IMR-90 (cell line): ENCODE measurements around the gene RASGRP2. TPM values are rescaled to one million over a fixed set of nuclear protein-coding genes. Genes with fewer than 3 reads are reported as not detected.
A peak's percentile ranks its signal among the peaks of the same experiment; 100 is the strongest.

Source experiments
- ATAC-seq: fragments of 200-7000 bp; cut with Tn5 transposase; 2 replicates; pipeline ENCODE4 v1.9.1; 2020; ENCODE audit warnings: low read depth, mild to moderate bottlenecking, moderate library complexity
- BruUV-seq: library from RNA; stranded (reverse); fragments of 400-500 nt; replicated peaks from 2 replicates; lab custom pipeline; 2021; lab: Mats Ljungman, UMichigan
- CTCF ChIA-PET: fragments of 300-600 bp; formaldehyde crosslinking; extraction: SDS; loops from one replicate; lab custom pipeline; 2021; ENCODE audit warnings: antibody characterized with exemption; lab: Yijun Ruan, JAX
- POLR2A ChIA-PET: fragments of 300-600 bp; sonication (Branson Sonifier 250); formaldehyde crosslinking; loops from one replicate; lab custom pipeline; 2022; ENCODE audit warnings: antibody characterized with exemption; ENCODE audit not compliant: unreplicated experiment; lab: Charles Lee
- DNase-seq: peaks from one replicate; pipeline ENCODE4 v3.0.0; 2013
- H2AFZ ChIP-seq: replicated peaks from 2 replicates; pipeline ENCODE3; 2013; ENCODE audit warnings: low read length, mild to moderate bottlenecking; ENCODE audit not compliant: poor library complexity
- H2AK5ac ChIP-seq: 2 replicates; pipeline ENCODE4 v1.6.1; 2013; ENCODE audit warnings: low read depth, low read length, inconsistent platforms
- H2AK9ac ChIP-seq: replicated peaks from 2 replicates; pipeline ENCODE3; 2013; ENCODE audit warnings: mild to moderate bottlenecking, low read depth, low read length, moderate library complexity; ENCODE audit not compliant: poor library complexity
- H2BK120ac ChIP-seq: 2 replicates; pipeline ENCODE4 v1.6.1; 2013; ENCODE audit warnings: low read depth, low read length, inconsistent platforms
- H2BK15ac ChIP-seq: 3 replicates; pipeline ENCODE4 v1.6.1; 2013; ENCODE audit warnings: low read depth, low read length, inconsistent platforms
- H2BK20ac ChIP-seq: 2 replicates; pipeline ENCODE4 v1.6.1; 2013; ENCODE audit warnings: low read depth, mild to moderate bottlenecking, inconsistent platforms, low read length, moderate library complexity
- H2BK5ac ChIP-seq: 2 replicates; pipeline ENCODE4 v1.6.1; 2013; ENCODE audit warnings: mild to moderate bottlenecking, low read depth, low read length, inconsistent platforms; ENCODE audit not compliant: poor library complexity, severe bottlenecking
- H3K14ac ChIP-seq: replicated peaks from 2 replicates; pipeline ENCODE4 v1.6.1; 2013; ENCODE audit warnings: low read depth, low read length, inconsistent platforms
- H3K18ac ChIP-seq: 2 replicates; pipeline ENCODE4 v1.6.1; 2013; ENCODE audit warnings: low read depth, low read length, control low read depth
- H3K23ac ChIP-seq: 2 replicates; pipeline ENCODE4 v1.6.1; 2013; ENCODE audit warnings: low read depth, low read length, inconsistent platforms
- H3K27ac ChIP-seq: 2 replicates; pipeline ENCODE4 v1.5.1; 2013; ENCODE audit warnings: mild to moderate bottlenecking, control low read depth, low read length; ENCODE audit not compliant: insufficient read depth
- H3K27me3 ChIP-seq: 2 replicates; pipeline ENCODE4 v1.6.1; 2013; ENCODE audit warnings: low read length; ENCODE audit not compliant: control insufficient read depth, insufficient read depth
- H3K36me3 ChIP-seq: 2 replicates; pipeline ENCODE4 v1.6.1; 2013; ENCODE audit warnings: low read length, mixed read lengths; ENCODE audit not compliant: control insufficient read depth, insufficient read depth
- H3K4ac ChIP-seq: 2 replicates; pipeline ENCODE4 v1.6.1; 2013; ENCODE audit warnings: low read depth, low read length, inconsistent platforms
- H3K4me1 ChIP-seq: 2 replicates; pipeline ENCODE4 v1.6.1; 2013; ENCODE audit warnings: low read length, mixed read lengths; ENCODE audit not compliant: control insufficient read depth, insufficient read depth
- H3K4me2 ChIP-seq: 2 replicates; pipeline ENCODE4 v1.6.1; 2013; ENCODE audit warnings: low read depth, mild to moderate bottlenecking, control low read depth, low read length, moderate library complexity
- H3K4me3 ChIP-seq: 2 replicates; pipeline ENCODE4 v1.5.1; 2013; ENCODE audit warnings: low read depth, mild to moderate bottlenecking, control low read depth, low read length, moderate library complexity; ENCODE audit not compliant: insufficient read depth
- H3K56ac ChIP-seq: 2 replicates; pipeline ENCODE4 v1.6.1; 2013; ENCODE audit warnings: low read length, inconsistent platforms; ENCODE audit not compliant: insufficient read depth; ENCODE audit errors: extremely low read depth
- H3K79me1 ChIP-seq, 2 experiments: 2 replicates each; pipeline ENCODE4 v1.6.1; 2013; ENCODE audit warnings: low read length in 2 of 2, inconsistent platforms in 1 of 2, low read depth in 1 of 2
- H3K9ac ChIP-seq: 2 replicates; pipeline ENCODE4 v1.6.1; 2013; ENCODE audit warnings: low read depth, low read length, control low read depth
- H3K9me1 ChIP-seq: 2 replicates; pipeline ENCODE4 v1.6.1; 2013; ENCODE audit warnings: low read length, inconsistent platforms; ENCODE audit not compliant: insufficient read depth
- H3K9me3 ChIP-seq: 2 replicates; pipeline ENCODE4 v1.6.1; 2013; ENCODE audit warnings: low read length; ENCODE audit not compliant: control insufficient read depth, insufficient read depth
- H4K20me1 ChIP-seq: 2 replicates; pipeline ENCODE4 v1.6.1; 2013; ENCODE audit warnings: low read length, inconsistent platforms; ENCODE audit not compliant: insufficient read depth
- H4K5ac ChIP-seq: 2 replicates; pipeline ENCODE4 v1.6.1; 2013; ENCODE audit warnings: mild to moderate bottlenecking, low read depth, low read length, control low read depth
- H4K8ac ChIP-seq, 2 experiments: 2 replicates each; pipeline ENCODE4 v1.6.1; 2013; ENCODE audit warnings: low read depth in 2 of 2, low read length in 2 of 2, control low read depth in 1 of 2, inconsistent platforms in 1 of 2
- H4K91ac ChIP-seq: 2 replicates; pipeline ENCODE4 v1.6.1; 2013; ENCODE audit warnings: low read depth, low read length, inconsistent platforms; ENCODE audit not compliant: insufficient read depth
- CEBPB ChIP-seq: IDR thresholded peaks from 2 replicates; pipeline ENCODE4 v1.6.1; 2012; ENCODE audit warnings: low read depth, low read length, improper control_type of control experiment
- MAZ ChIP-seq: IDR thresholded peaks from 2 replicates; pipeline ENCODE4 v1.6.1; 2012; ENCODE audit warnings: low read depth, mild to moderate bottlenecking, low read length, improper control_type of control experiment, moderate library complexity, borderline replicate concordance
- MXI1 ChIP-seq: IDR thresholded peaks from 2 replicates; pipeline ENCODE4 v1.6.1; 2012; ENCODE audit warnings: low read depth, mild to moderate bottlenecking, low read length, moderate library complexity, borderline replicate concordance
- NFE2L2 ChIP-seq: fragments of 150-350 bp; IDR thresholded peaks from 2 replicates; pipeline ENCODE4 v1.6.1; 2016; ENCODE audit warnings: low read depth, mild to moderate bottlenecking, low read length
- RAD21 ChIP-seq: IDR thresholded peaks from 2 replicates; pipeline ENCODE4 v1.6.1; 2012; ENCODE audit warnings: low read length, improper control_type of control experiment
- SMC3 ChIP-seq: fragments of 150-350 bp; IDR thresholded peaks from 2 replicates; pipeline ENCODE4 v1.6.1; 2016; ENCODE audit warnings: low read depth, mild to moderate bottlenecking, antibody characterized with exemption, low read length, moderate library complexity
- WGBS, 2 experiments: methylation state at CpG; one replicate each; pipeline versions ENCODE4 v1.1.5 to v1.1.7; 2013; ENCODE audit warnings: missing lambda C conversion rate in 2 of 2; ENCODE audit not compliant: insufficient read length in 1 of 2; ENCODE audit errors: extremely low coverage in 2 of 2; 5-methylcytosine and 5-hydroxymethylcytosine counted together
- dilution Hi-C: fragments of 300-500 bp; cut with HindIII; formaldehyde crosslinking; loops from one replicate; pipeline ENCODE4 v1.14.3; 2018; ENCODE audit warnings: low sequenced_read_pairs; ENCODE audit not compliant: unreplicated experiment
- in situ Hi-C: fragments of 300-500 bp; cut with MboI; formaldehyde crosslinking; loops from 3 replicates; pipeline ENCODE4 v1.14.3; 2019; ENCODE audit warnings: low sequenced_read_pairs, inconsistent platforms, mixed read lengths
- intact Hi-C: fragments of 100-400 bp; cut with micrococcal nuclease; formaldehyde crosslinking; loops from 2 replicates; pipeline ENCODE4 v1.10.0; 2022
- polyA plus RNA-seq, 3 experiments: library from polyadenylated mRNA; depleted of rRNA; stranded (reverse); fragments of >200 nt; gene quantifications; 2 replicates each; pipeline ENCODE4 v1.2.3, GENCODE V29; 2012; ENCODE audit warnings: low replicate concordance in 1 of 3
- total RNA-seq: library from RNA; depleted of rRNA; stranded (reverse); fragments of >200 nt; gene quantifications from 2 replicates; pipeline ENCODE4 v1.2.3, GENCODE V29; 2012
- TF ChIP-seq, protein P1 (sequence below): fragments of 150-350 bp; IDR thresholded peaks from 2 replicates; pipeline ENCODE4 v1.6.1; 2016; ENCODE audit warnings: low read depth, mild to moderate bottlenecking, low read length, moderate library complexity, borderline replicate concordance

RASGRP2 gene
- total and polyA plus RNA-seq, 2 of the 4 experiments (the other 2 are of a cell fraction): 1.2 TPM; not detected in 1

- intact Hi-C loops (loop anchor here (1.0 to 2.0 kb wide), 3 partner anchors 35 to 135 kb away; partner anchors contain the start of gene NRXN2), in situ Hi-C loops (no loop called here), dilution Hi-C loops (no loop called here)
- no TSS peak for BruUV-seq
- no peaks in the 10 kb centered on the region; the same call in 1 of the 2 replicates for H3K4me1 ChIP-seq
- H3K36me3 ChIP-seq: no peaks in the 10 kb centered on the region
- no peak overlapping the region for H4K5ac ChIP-seq
- H3K56ac ChIP-seq: no peak overlapping the region
- no peak overlapping the region for H2BK20ac ChIP-seq
- ChIA-PET POLR2A (no interaction called here), CTCF (interaction anchor here (0.8 to 1.8 kb wide), 12 partner anchors 8 to 356 kb away, joined by 3 to 12 read pairs (median 4); partner anchors contain the start of gene BATF2)
- no peak overlapping the region for H3K9ac ChIP-seq
- no peak overlapping the region for H3K27ac ChIP-seq
- peak; percentile 4 for ATAC-seq
- H3K9me1 ChIP-seq: no peaks in the 10 kb centered on the region
- H4K20me1 ChIP-seq: no peaks in the 10 kb centered on the region
- no peak overlapping the region for H4K91ac ChIP-seq
- no peak overlapping the region for H4K8ac ChIP-seq
- no peak overlapping the region for H3K14ac ChIP-seq
- H3K27me3 ChIP-seq: peaks cover 59% of the 10 kb centered on the region
- no peak overlapping the region for H3K4me3 ChIP-seq
- no peak overlapping the region for H2BK15ac ChIP-seq
- no peak overlapping the region for H3K4me2 ChIP-seq
- H3K4ac ChIP-seq: no peak overlapping the region
- H3K18ac ChIP-seq: no peak overlapping the region
- H2AK5ac ChIP-seq: no peak overlapping the region
- H3K79me1 ChIP-seq: no peaks in the 10 kb centered on the region
- no peak overlapping the region for H2BK120ac ChIP-seq
- WGBS, 2 experiments: 42% methylated on average over 7 of the region's 19 CpGs; no CpG with 5 or more reads in 1 of the 2 experiments
- peak overlapping the region; percentile 93 for H2AFZ ChIP-seq
- H2AK9ac ChIP-seq: peak overlapping the region; percentile 39
- TF ChIP-seq MAZ (no peak), NFE2L2 (no peak), RAD21 (no peak), CEBPB (no peak), MXI1 (no peak), SMC3 (no peak)
- TF ChIP-seq, protein P1, sequence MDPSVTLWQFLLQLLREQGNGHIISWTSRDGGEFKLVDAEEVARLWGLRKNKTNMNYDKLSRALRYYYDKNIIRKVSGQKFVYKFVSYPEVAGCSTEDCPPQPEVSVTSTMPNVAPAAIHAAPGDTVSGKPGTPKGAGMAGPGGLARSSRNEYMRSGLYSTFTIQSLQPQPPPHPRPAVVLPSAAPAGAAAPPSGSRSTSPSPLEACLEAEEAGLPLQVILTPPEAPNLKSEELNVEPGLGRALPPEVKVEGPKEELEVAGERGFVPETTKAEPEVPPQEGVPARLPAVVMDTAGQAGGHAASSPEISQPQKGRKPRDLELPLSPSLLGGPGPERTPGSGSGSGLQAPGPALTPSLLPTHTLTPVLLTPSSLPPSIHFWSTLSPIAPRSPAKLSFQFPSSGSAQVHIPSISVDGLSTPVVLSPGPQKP: no peak
- DNase-seq: no peak
- H2BK5ac ChIP-seq: no peak overlapping the region
- H3K23ac ChIP-seq: no peak overlapping the region
- H3K9me3 ChIP-seq: no peaks in the 10 kb centered on the region
These were observed 56.1 kb downstream of the RASGRP2 start for GRCh38 chr11:64687643-64688533.
